Stomach smooth muscle (tissue), 2 donors: Measurements from ENCODE around the gene SLC66A1.
"Not testable (repeated sequence)": the region's sequence is repeated elsewhere in the genome, so short reads cannot be mapped to it uniquely, and the experiment has no call there.

Source experiments
- H3K27ac ChIP-seq: one replicate; pipeline ENCODE4 v1.7.0; 2013; ENCODE audit warnings: mild to moderate bottlenecking, low read length, inconsistent platforms
- H3K27me3 ChIP-seq, 2 donors: one replicate each; pipeline ENCODE4 v1.7.0; 2013; ENCODE audit warnings: low read length in 2 of 2; ENCODE audit not compliant: insufficient read depth in 2 of 2, control insufficient read depth in 1 of 2
- H3K36me3 ChIP-seq, 2 donors: one replicate each; pipeline ENCODE4 v1.7.0; 2013; ENCODE audit warnings: low read length in 2 of 2; ENCODE audit not compliant: control insufficient read depth in 2 of 2, insufficient read depth in 2 of 2
- H3K4me1 ChIP-seq: one replicate; pipeline ENCODE4 v1.7.0; 2013; ENCODE audit warnings: low read length; ENCODE audit not compliant: control insufficient read depth, insufficient read depth
- H3K4me3 ChIP-seq, 2 donors: one replicate each; pipeline ENCODE4 v1.7.0; 2013; ENCODE audit warnings: low read length in 2 of 2
- H3K9ac ChIP-seq, 2 donors: one replicate each; pipeline ENCODE4 v1.7.0; 2013; ENCODE audit warnings: low read length in 2 of 2, mild to moderate bottlenecking in 1 of 2
- H3K9me3 ChIP-seq, 2 donors: one replicate each; pipeline ENCODE4 v1.7.0; 2013; ENCODE audit warnings: low read length in 2 of 2; ENCODE audit not compliant: control insufficient read depth in 2 of 2
- donor health status: healthy.
- donor health status: Pancreatic carcinoma.

SLC66A1 gene

GRCh38 chr1:19311931-19312781 lies at the start of gene SLC66A1, which contains the start of gene AKR7A2:
TSS of gene SLC66A1 (plus strand) at chr1:19312326. CDS start at chr1:19317678, 5,352 bp downstream.
TSS of gene AKR7A2 (minus strand) at chr1:19312144. CDS start at chr1:19312124, 20 bp downstream.
- peaks cover 9 to 17% of the 10 kb centered on the region in 2 donors for H3K36me3 ChIP-seq
- no peaks in the 10 kb centered on the region for H3K27me3 ChIP-seq
- no peaks in the 10 kb centered on the region for H3K9me3 ChIP-seq
- peak within 1 kb of the TSS; percentile 84 for H3K4me3 ChIP-seq
- peak within 1 kb of the TSS; percentile 72 to 80 for H3K9ac ChIP-seq
- H3K4me1 ChIP-seq, result peaks cover 35% of the 10 kb centered on the region
- peak within 1 kb of the TSS; percentile 58 for H3K27ac ChIP-seq

GRCh38 chr1:19262744-19263143 lies 49.4 kb upstream of the SLC66A1 start:
- H3K9me3 ChIP-seq, result no peaks in the 10 kb centered on the region
- no peaks in the 10 kb centered on the region for H3K27me3 ChIP-seq
- no peak overlapping the region for H3K4me3 ChIP-seq
- H3K36me3 ChIP-seq, result peaks cover 14% of the 10 kb centered on the region in 2 donors
- no peak overlapping the region for H3K9ac ChIP-seq
- H3K27ac ChIP-seq, result no peak overlapping the region
- no peaks in the 10 kb centered on the region for H3K4me1 ChIP-seq

GRCh38 chr1:19268445-19268844 lies 43.7 kb upstream of the SLC66A1 start:
- Histone ChIP-seq H3K4me1 (no peaks in the 10 kb centered on the region), H3K4me3 (no peak overlapping the region), H3K9ac (no peak overlapping the region), H3K36me3 (no peaks in the 10 kb centered on the region), H3K27me3 (peaks cover 0 to 2% of the 10 kb centered on the region in 2 donors), H3K27ac (no peak overlapping the region), H3K9me3 (no peaks in the 10 kb centered on the region)

GRCh38 chr1:19269427-19270342 lies 42.4 kb upstream of the SLC66A1 start:
- not testable (repeated sequence) for H3K4me1 ChIP-seq, H3K27ac ChIP-seq, H3K9ac ChIP-seq, H3K9me3 ChIP-seq, H3K27me3 ChIP-seq, H3K4me3 ChIP-seq, H3K36me3 ChIP-seq

GRCh38 chr1:19270343-19270730 lies 41.8 kb upstream of the SLC66A1 start:
- H3K4me3 ChIP-seq, H3K4me1 ChIP-seq, H3K9ac ChIP-seq, H3K27ac ChIP-seq, H3K27me3 ChIP-seq, H3K36me3 ChIP-seq, H3K9me3 ChIP-seq: not testable (repeated sequence)

GRCh38 chr1:19272064-19272463 lies 40.1 kb upstream of the SLC66A1 start:
- Histone ChIP-seq H3K4me3 (no peak overlapping the region), H3K27ac (no peak overlapping the region), H3K27me3 (peaks cover 4% of the 10 kb centered on the region in 2 donors), H3K9ac (no peak overlapping the region), H3K9me3 (peaks cover 0 to 3% of the 10 kb centered on the region in 2 donors), H3K4me1 (no peaks in the 10 kb centered on the region), H3K36me3 (no peaks in the 10 kb centered on the region)

GRCh38 chr1:19273106-19273843 lies 38.9 kb upstream of the SLC66A1 start:
- Histone ChIP-seq H3K9ac (no peak overlapping the region), H3K9me3 (peaks cover 0 to 6% of the 10 kb centered on the region in 2 donors), H3K4me3 (no peak overlapping the region), H3K4me1 (no peaks in the 10 kb centered on the region), H3K27ac (no peak overlapping the region), H3K36me3 (no peaks in the 10 kb centered on the region), H3K27me3 (peaks cover 4% of the 10 kb centered on the region in 2 donors)

GRCh38 chr1:19273844-19274531 lies 38.1 kb upstream of the SLC66A1 start:
- not testable (repeated sequence) for H3K27ac ChIP-seq, H3K27me3 ChIP-seq, H3K4me3 ChIP-seq

GRCh38 chr1:19274636-19275035 lies 37.5 kb upstream of the SLC66A1 start:
- H3K4me3 ChIP-seq, result no peak overlapping the region
- no peak overlapping the region for H3K9ac ChIP-seq
- H3K9me3 ChIP-seq, result peaks cover 0 to 6% of the 10 kb centered on the region in 2 donors
- H3K4me1 ChIP-seq, result no peaks in the 10 kb centered on the region
- H3K27ac ChIP-seq, result no peak overlapping the region
- peaks cover 4% of the 10 kb centered on the region in 2 donors for H3K27me3 ChIP-seq
- H3K36me3 ChIP-seq, result no peaks in the 10 kb centered on the region

More at GRCh38 chr1:19273844-19274531, 38.1 kb upstream of the SLC66A1 start:
- H3K4me1 ChIP-seq, H3K9me3 ChIP-seq, H3K9ac ChIP-seq, H3K36me3 ChIP-seq: not testable (repeated sequence)

GRCh38 chr1:19283891-19284290 lies 28.2 kb upstream of the SLC66A1 start:
- no peak overlapping the region for H3K27ac ChIP-seq
- H3K36me3 ChIP-seq, result no peaks in the 10 kb centered on the region
- H3K4me1 ChIP-seq, result peaks cover 3% of the 10 kb centered on the region
- H3K4me3 ChIP-seq, result no peak overlapping the region
- H3K9me3 ChIP-seq, result no peaks in the 10 kb centered on the region
- H3K27me3 ChIP-seq, result no peaks in the 10 kb centered on the region
- H3K9ac ChIP-seq, result no peak overlapping the region
